HepG2 (cell line): ENCODE measurements around the gene ECE2. TPM values are rescaled to one million over a fixed set of nuclear protein-coding genes. Genes with fewer than 3 reads are reported as not detected.

ENCODE experiments used
- AHR ChIP-seq: IDR thresholded peaks from 2 replicates; pipeline ENCODE4 v1.6.1; 2018; ENCODE audit warnings: missing genetic modification reagents, missing compliant biosample characterization
- ATF3 ChIP-seq: sonication (generic); formaldehyde crosslinking; IDR thresholded peaks from 2 replicates; pipeline ENCODE4 v1.4.0; 2020; ENCODE audit warnings: missing genetic modification reagents
- MTA1 ChIP-seq: sonication (generic); formaldehyde crosslinking; IDR thresholded peaks from 2 replicates; pipeline ENCODE4 v1.4.0; 2020; ENCODE audit warnings: missing genetic modification reagents, mild to moderate bottlenecking, borderline replicate concordance
- MTF2 ChIP-seq: sonication (generic); formaldehyde crosslinking; IDR thresholded peaks from 2 replicates; pipeline ENCODE4 v1.5.0; 2020; ENCODE audit warnings: missing genetic modification reagents, borderline replicate concordance
- NPAS2 ChIP-seq: sonication (generic); formaldehyde crosslinking; IDR thresholded peaks from 2 replicates; pipeline ENCODE4 v1.8.0; 2022; ENCODE audit warnings: mild to moderate bottlenecking, missing genetic modification reagents, borderline replicate concordance
- NR2C2 ChIP-seq: sonication (generic); formaldehyde crosslinking; IDR thresholded peaks from 2 replicates; pipeline ENCODE4 v1.4.0; 2020; ENCODE audit warnings: missing genetic modification reagents, mild to moderate bottlenecking, moderate library complexity, borderline replicate concordance
- PPARG ChIP-seq: conservative IDR thresholded peaks from 2 replicates; pipeline ENCODE4 v1.6.1; 2016; ENCODE audit warnings: missing biosample characterization, missing genetic modification reagents
- RBM22 ChIP-seq: fragments of 200-400 bp; formaldehyde crosslinking; optimal IDR thresholded peaks from 2 replicates; pipeline ENCODE3; 2017; ENCODE audit warnings: mild to moderate bottlenecking, low read length, moderate library complexity
- SRY ChIP-seq: sonication (generic); formaldehyde crosslinking; IDR thresholded peaks from 2 replicates; pipeline ENCODE4 v1.8.0; 2022; ENCODE audit warnings: mild to moderate bottlenecking, missing genetic modification reagents
- UBTF ChIP-seq: sonication (generic); formaldehyde crosslinking; IDR thresholded peaks from 2 replicates; pipeline ENCODE4 v1.4.0; 2020; ENCODE audit warnings: mild to moderate bottlenecking, missing genetic modification reagents
- ZFY ChIP-seq: sonication (generic); formaldehyde crosslinking; IDR thresholded peaks from 2 replicates; pipeline ENCODE4 v1.4.0; 2020; ENCODE audit warnings: missing genetic modification reagents
- ZHX2 ChIP-seq, 2 experiments: sonication (generic) in 1 of 2; formaldehyde crosslinking in 1 of 2; IDR thresholded peaks; 2 replicates each; pipeline versions ENCODE4 v1.6.1 to v1.9.0; 2014 to 2022; ENCODE audit warnings: antibody characterized with exemption in 1 of 2, borderline replicate concordance in 1 of 2, inconsistent platforms in 1 of 2, low read depth in 1 of 2, missing genetic modification reagents in 1 of 2
- ZNF12 ChIP-seq: sonication (generic); formaldehyde crosslinking; IDR thresholded peaks from 2 replicates; pipeline ENCODE4 v1.5.0; 2020; ENCODE audit warnings: missing genetic modification reagents
- ZNF136 ChIP-seq: sonication (generic); formaldehyde crosslinking; IDR thresholded peaks from 2 replicates; pipeline ENCODE4 v1.8.1; 2022; ENCODE audit warnings: low read depth, mild to moderate bottlenecking, moderate library complexity, missing genetic modification reagents
- ZNF296 ChIP-seq: sonication (generic); formaldehyde crosslinking; conservative IDR thresholded peaks from 2 replicates; pipeline ENCODE4 v1.5.0; 2020; ENCODE audit warnings: mild to moderate bottlenecking, missing genetic modification reagents
- ZNF329 ChIP-seq: sonication (generic); formaldehyde crosslinking; IDR thresholded peaks from 2 replicates; pipeline ENCODE4 v1.9.0; 2021; ENCODE audit warnings: low read depth, mild to moderate bottlenecking, missing genetic modification reagents
- ZNF451 ChIP-seq: sonication (generic); formaldehyde crosslinking; IDR thresholded peaks from 2 replicates; pipeline ENCODE4 v1.5.0; 2020; ENCODE audit warnings: mild to moderate bottlenecking, missing genetic modification reagents
- ZNF576 ChIP-seq: sonication (generic); formaldehyde crosslinking; IDR thresholded peaks from 2 replicates; pipeline ENCODE4 v1.4.0; 2020; ENCODE audit warnings: mild to moderate bottlenecking, missing genetic modification reagents
- ZNF792 ChIP-seq: IDR thresholded peaks from 2 replicates; pipeline ENCODE4 v1.6.1; 2016
- ZNF878 ChIP-seq: sonication (generic); formaldehyde crosslinking; IDR thresholded peaks from 2 replicates; pipeline ENCODE4 v1.8.1; 2023; ENCODE audit warnings: mild to moderate bottlenecking, missing genetic modification reagents, moderate library complexity
- polyA plus RNA-seq, 8 experiments: library from polyadenylated mRNA; depleted of rRNA in 3 of 8; stranded (reverse) in 7 of 8; unstranded in 1 of 8; fragments of >200 nt; fragmentation: Illumina TruSeq in 4 of 8; extraction: Trizol in 4 of 8; gene quantifications; 2 replicates each; pipeline versions ENCODE4 v1.2.1 to v1.2.3, GENCODE V29; 2011 to 2016; ENCODE audit warnings: low read depth in 4 of 8, missing spikeins in 1 of 8, mixed read lengths in 1 of 8; ENCODE audit not compliant: insufficient read depth in 1 of 8
- total RNA-seq, 5 experiments: library from RNA; depleted of rRNA; stranded (reverse); fragments of >200 nt; fragmentation: Illumina TruSeq; extraction: Trizol; gene quantifications; 2 replicates each; pipeline ENCODE4 v1.2.3, GENCODE V29; 2016; ENCODE audit warnings: low read depth in 1 of 5

ECE2 gene
- total and polyA plus RNA-seq, 2 of the 13 experiments (the other 11 are each of a cell fraction or from before 2014, with no cell fraction given): not detected

GRCh38 chr3:184248454-184249411 lies 27.1 kb upstream of the ECE2 start, which contains the start of gene ALG3 (continued):
- peak; percentile 96 for TF ChIP-seq ZHX2 (IDR thresholded peaks at IDR 0.05; ENCODE audit: low read depth)
- no peak for TF ChIP-seq ZHX2 (CRISPR knock-in tag; IDR thresholded peaks at IDR 0.05; ENCODE audit: borderline replicate concordance)
- TF ChIP-seq ATF3 (CRISPR knock-in tag): peak; percentile 42
- TF ChIP-seq UBTF (CRISPR knock-in tag): no peak; the same call in 1 of the 2 replicates
- TF ChIP-seq ZNF878 (CRISPR knock-in tag): 0 out of 2 replicates have a peak, but pooled peaks have one; percentile 62
- no peak for TF ChIP-seq ZNF136
- no peak for TF ChIP-seq PPARG (CRISPR knock-in tag)
- TF ChIP-seq ZNF792 (CRISPR knock-in tag): peak; percentile 41; the same call in 1 of the 2 replicates
- TF ChIP-seq MTA1 (CRISPR knock-in tag): peak; percentile 91
- no peak for TF ChIP-seq ZNF329 (CRISPR knock-in tag)
- peak; percentile 73 for TF ChIP-seq ZNF576 (CRISPR knock-in tag)
- TF ChIP-seq NR2C2 (CRISPR knock-in tag): peak; percentile 68
- TF ChIP-seq MTF2 (CRISPR knock-in tag): peak; percentile 91
- peak; percentile 65; the same call in 1 of the 2 replicates for TF ChIP-seq SRY (CRISPR knock-in tag)
- peak; percentile 72; the same call in 1 of the 2 replicates for TF ChIP-seq ZNF12 (CRISPR knock-in tag)
- no peak for TF ChIP-seq ZNF296 (CRISPR knock-in tag)
- TF ChIP-seq ZNF451 (CRISPR knock-in tag): no peak
- TF ChIP-seq AHR (CRISPR knock-in tag): peak; percentile 90; the same call in 1 of the 2 replicates
- no peak for TF ChIP-seq RBM22
- no peak for TF ChIP-seq NPAS2
- TF ChIP-seq ZFY: peak; percentile 85
